ENCODE data around the gene ZMAT2.
"Not testable (repeated sequence)": the region's sequence is repeated elsewhere in the genome, so short reads cannot be mapped to it uniquely, and the experiment has no call there.

The ZMAT2 gene

GRCh38 chr5:140710899-140711552 is 10.8 kb downstream of the ZMAT2 start:
- peak; percentile 97 for DNase-seq

- DNase-seq, result no peak
Measured at GRCh38 chr5:140711794-140712193, 11.5 kb downstream of the ZMAT2 start.

DNA sequence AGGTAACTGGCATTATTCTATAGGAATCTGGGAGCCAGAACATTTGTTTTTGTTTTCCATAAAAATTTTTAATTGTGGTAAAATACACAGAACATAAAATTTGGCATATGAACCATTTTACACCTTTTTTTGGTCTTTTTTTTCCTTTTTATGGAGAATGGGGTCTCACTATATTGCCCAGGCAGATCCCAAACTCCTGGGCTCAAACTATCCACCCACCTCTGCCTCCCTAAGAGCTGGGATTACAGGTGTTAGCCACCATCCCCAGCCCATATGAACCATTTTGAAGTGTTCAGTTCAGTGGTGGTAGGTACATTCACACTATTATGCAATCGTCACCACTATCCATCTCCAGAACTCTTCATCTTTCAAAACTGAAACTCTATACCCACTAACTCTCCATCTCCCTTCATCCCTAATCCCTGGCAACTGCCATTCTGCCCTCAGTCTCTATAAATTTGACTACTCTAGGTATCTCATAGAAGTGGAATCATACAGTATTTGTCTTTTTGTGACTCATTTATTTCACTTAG is 13.4 kb downstream of the ZMAT2 start:
- no peak for DNase-seq

GRCh38 chr5:140716238-140716637 is 16.0 kb downstream of the ZMAT2 start:
- not testable (repeated sequence) for DNase-seq

- no peak for DNase-seq
Measured at GRCh38 chr5:140718266-140718592, 18.0 kb downstream of the ZMAT2 start.

DNA sequence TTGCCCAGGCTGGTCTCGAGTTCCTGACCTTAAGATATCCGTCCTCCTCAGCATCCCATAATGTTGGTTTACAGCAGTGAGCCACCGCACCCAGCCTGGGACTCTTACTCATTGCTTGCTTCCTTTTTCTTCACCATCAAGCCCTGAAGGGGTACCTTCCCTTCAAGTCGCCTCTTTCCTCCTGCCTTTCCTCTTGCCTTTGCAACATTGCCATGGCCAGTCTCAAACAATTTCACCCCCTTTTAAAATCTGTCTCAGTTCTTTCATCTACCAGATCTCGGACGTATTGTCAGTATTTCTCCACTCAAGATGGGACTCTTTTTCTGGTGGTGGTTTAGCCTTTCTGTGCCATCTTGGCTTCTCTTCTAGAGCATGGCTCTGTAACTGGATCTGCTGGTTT is 20.5 kb downstream of the ZMAT2 start:
- DNase-seq, result not testable (repeated sequence)

- not testable (repeated sequence) for DNase-seq
Measured at GRCh38 chr5:140721395-140721794, 21.1 kb downstream of the ZMAT2 start.

GRCh38 chr5:140725799-140726471 is 25.7 kb downstream of the ZMAT2 start:
- peak; percentile 92 for DNase-seq

GRCh38 chr5:140733098-140733497 is 32.9 kb downstream of the ZMAT2 start:
- DNase-seq, result no peak

- no peak for DNase-seq
Measured at GRCh38 chr5:140734354-140734753, 34.1 kb downstream of the ZMAT2 start.

- DNase-seq, result no peak
Measured at GRCh38 chr5:140737486-140737885, 37.2 kb downstream of the ZMAT2 start.

DNA sequence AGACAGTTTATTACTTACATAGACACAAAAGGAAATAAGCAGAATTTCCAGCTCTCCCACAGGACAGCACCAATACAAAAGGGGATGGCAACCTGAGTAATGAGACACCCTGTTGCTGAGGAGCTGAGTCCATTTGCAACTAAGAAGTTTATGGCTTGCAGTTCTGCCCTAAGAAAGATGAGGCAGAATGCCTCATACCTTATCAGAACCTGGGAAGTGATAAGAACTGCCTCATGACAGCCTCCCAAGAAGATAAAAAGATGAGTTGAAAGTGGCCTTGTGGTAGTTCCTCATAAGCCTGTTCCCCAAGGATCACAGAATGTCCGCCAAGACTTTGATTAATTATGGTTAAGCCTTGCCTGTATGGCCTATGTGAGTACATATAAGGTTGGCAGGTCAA is 41.7 kb downstream of the ZMAT2 start:
- no peak for DNase-seq

DNA sequence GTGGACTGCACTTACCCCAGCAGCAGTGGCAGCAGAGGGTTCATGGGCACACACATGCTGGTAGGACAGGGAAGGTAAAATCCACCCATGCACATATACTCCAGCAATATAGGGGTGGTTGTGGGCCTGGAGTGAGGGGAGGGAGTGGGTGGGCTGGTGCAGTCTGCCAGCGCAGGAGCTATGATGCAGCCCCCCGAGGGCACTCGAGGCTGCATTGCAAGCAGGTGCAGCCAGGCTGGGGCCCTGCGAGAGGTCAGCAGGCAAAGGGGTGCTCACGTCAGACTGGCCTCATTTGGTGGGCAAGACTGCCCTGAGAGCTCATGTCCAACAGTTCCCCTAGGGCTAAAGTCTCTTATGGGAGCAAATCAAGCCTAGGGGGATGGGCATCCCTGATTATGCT is 53.3 kb downstream of the ZMAT2 start:
- DNase-seq, result no peak

Data from activated CD4-positive, alpha-beta T cell treated with anti-CD3 and anti-CD28 coated beads, Interleukin-2, amount 50 U/mL, for 16 hours (primary cell).